Left renal pelvis (tissue), 4 donors: ENCODE data around the gene HELZ2. TPM values are rescaled to one million over a fixed set of nuclear protein-coding genes. Genes with fewer than 3 reads are reported as not detected.

Source experiments
- DNase-seq, 4 donors: peaks; one replicate each; pipeline ENCODE4 v3.0.0-alpha.2; 2013; ENCODE audit warnings: low read depth in 4 of 4, low spot score in 3 of 4
- polyA plus RNA-seq, 4 donors: library from polyadenylated mRNA; unstranded; fragments of 120-200 nt; gene quantifications; one replicate each; pipeline ENCODE4 v1.2.1, GENCODE V29; 2013; ENCODE audit not compliant: insufficient read length in 4 of 4

HELZ2 gene
- polyA plus RNA-seq, 4 donors: 8.1 to 15.4 (median 10.2) TPM

DNA sequence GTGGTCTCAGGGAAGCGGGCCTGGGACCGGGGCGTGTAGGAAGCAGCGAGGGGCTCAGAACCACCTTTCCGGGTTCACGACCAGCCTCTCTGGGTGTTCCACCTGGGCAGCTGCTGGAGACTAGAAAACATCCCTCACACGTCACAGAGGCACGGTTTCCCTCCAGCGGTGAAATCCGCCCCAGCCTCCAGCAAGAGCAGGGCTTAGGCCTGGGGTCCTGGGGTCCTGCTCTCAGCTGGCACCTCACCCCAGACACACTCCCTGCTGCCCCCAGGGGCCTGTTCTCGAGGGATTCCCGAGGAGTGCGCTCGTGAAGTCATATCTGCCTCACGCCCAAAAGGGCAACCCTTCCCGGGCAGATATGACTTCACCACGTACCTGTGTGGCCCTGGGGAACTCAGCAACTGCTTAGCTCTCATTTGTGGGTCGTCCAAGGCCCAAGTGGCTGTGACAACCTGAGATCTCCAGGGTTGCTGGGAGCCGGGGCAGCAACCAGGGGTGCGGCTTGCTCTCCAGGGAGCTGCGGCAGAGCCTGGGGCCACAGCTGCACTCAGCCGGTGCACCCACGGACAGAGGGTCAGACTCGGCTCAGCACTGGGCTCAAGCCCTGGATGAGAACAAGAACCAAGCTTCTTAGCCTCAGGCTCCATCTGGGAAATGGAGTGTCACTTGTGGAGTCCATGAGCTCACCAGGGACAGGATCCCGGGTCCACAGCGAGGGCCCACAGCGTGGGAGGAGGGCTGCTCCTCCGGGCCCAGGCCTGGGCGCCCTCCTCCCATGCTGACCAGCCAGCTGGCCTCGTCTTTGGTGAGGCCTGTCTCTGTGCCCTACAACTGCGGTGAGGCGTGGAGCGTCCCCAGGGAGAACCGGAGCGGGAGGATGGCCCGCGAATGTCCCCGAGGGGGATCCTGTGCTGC lies 19.4 kb downstream of the HELZ2 start:
- no peak for DNase-seq

DNA sequence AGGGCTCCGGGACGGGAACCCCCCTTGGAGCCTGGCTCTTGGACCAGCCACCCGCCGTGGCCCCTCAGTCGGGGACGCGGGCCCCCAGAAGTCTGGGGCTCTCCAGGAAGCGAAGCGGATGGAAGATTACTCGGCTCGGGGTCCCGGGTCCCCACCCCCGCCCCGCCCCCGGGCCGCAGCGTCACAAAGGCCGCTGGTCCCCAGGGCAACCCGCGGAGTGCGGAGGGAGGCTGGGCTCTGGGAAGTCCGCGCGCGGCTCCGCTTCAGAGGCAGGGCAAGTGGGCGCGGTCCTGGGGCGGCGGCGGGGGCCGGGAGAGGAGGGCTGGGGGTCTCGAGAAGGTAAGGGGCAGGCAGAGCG lies 20.1 kb downstream of the HELZ2 start, which contains the start of gene FNDC11:
FNDC11 (plus strand) TSS at position 227 of the 358 bp plus-strand sequence. CDS start 1,505 bp downstream, outside the sequence.
- DNase-seq: no peak

GRCh38 chr20:63553251-63553932 lies 20.6 kb downstream of the HELZ2 start:
- DNase-seq: peak in 1 of 4 donors; percentile 41

GRCh38 chr20:63552481-63553249 lies 21.4 kb downstream of the HELZ2 start:
- no peak for DNase-seq

GRCh38 chr20:63551068-63551467 lies 23.0 kb downstream of the HELZ2 start:
- no peak for DNase-seq

- DNase-seq: no peak
These were observed 24.3 kb downstream of the HELZ2 start for GRCh38 chr20:63549679-63550282.

GRCh38 chr20:63549019-63549418 lies 25.0 kb downstream of the HELZ2 start:
- DNase-seq: no peak

- DNase-seq: no peak
These were observed 25.5 kb downstream of the HELZ2 start for GRCh38 chr20:63548542-63548941.

GRCh38 chr20:63547725-63548480 lies 26.1 kb downstream of the HELZ2 start, which contains the start of gene SRMS:
TSS of gene SRMS (minus strand) at chr20:63547749. CDS start at chr20:63547463, 286 bp downstream.
- DNase-seq: no peak

DNA sequence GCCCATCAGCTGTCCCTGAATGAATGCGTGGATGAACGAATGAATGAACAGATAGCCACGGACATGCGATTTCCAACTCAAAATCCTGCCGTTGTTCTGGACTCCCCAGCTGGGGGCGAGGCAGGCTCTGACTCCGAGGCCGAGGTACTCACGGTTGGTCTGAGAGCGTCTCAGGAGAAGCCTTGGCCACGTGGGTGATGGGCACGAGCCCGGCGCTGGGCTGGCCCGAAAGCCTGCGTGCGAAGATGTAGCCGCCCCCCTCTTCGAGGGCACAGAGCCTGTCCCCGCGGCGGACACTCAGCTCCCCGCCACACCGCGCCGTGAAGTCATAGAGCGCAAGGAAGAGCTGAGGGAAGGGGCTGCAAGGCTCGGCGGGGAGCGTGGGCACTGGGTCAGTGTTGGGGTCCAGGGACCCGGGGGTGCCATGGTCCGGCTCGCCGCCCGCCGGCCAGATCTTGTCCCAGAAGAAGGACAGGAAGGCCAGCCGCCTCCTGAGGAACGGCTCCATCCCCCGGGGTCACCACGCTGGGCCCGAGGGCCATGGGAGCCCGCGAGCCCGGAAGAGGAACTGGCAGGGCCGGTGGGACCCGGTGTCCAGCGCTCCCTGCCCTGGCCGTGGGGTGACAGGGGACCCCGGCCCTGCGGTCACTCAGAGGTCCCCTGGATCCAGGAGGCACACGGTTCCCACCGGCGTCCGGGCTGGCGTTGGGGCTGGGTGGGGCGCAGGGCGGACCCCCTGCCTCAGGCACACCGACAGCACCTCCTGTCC lies 26.9 kb downstream of the HELZ2 start:
- DNase-seq: no peak

GRCh38 chr20:63546256-63546955 lies 27.6 kb downstream of the HELZ2 start:
- no peak for DNase-seq

DNA sequence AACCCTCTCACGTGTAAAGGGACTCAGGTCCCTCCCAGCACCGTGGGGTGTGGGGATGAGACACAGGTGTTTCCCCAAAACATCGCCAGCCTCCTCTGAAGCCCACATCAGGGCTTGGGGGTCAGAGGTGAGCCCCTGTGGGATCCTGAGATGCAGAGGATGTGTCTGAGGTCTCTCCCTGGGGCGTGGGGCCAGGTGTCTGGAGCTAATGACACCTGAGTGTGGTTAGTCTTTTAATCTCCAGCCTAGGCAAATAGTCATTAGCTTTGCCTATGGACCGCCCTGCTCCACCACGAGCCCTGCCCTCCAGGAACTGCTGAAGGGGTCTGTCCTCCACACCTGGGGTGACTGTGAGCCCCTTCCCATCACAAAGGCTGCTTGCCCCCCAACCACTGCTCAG lies 28.2 kb downstream of the HELZ2 start:
- DNase-seq: no peak

- no peak for DNase-seq
These were observed 29.0 kb downstream of the HELZ2 start for GRCh38 chr20:63544958-63545516.

- no peak for DNase-seq
These were observed 29.6 kb downstream of the HELZ2 start for GRCh38 chr20:63544241-63544957.

DNA sequence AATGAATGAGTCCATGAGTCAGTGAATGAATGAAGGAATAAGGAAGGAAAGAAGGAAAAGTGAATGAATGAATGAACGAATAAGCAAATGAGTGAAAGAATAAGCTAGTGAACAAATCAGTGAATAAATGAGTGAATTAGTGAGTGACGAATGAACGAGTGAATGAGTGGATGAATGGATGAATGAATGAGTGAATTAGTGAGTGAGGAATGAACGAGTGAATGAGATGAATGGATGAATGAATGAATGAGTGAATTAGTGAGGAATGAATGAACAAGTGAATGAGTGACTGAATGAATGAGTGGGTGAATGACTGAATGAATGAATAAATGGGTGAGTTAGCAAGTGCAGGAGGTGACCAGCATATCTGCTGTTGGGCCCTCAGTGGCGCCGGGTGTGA lies 30.3 kb downstream of the HELZ2 start:
- DNase-seq: no peak

DNA sequence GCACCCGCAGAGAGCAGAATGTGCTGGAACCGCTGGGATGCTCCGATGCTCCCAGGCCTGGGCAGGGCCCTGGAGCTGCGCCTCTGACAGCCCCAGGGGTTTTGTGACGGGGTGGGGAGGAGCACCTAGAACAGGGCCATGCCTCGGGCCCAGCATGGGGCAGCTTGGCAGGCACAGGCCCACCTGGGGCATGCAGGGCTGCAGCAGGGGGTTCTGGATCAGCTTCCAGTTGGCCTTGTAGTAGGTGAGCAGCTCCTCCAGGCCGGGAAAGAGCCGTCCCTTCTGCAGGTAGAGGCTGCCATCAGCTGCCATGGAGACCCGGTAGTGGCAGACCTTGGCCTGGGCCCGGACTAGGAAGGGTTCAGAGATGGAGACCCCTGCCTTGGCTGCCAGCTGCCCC lies 30.9 kb downstream of the HELZ2 start:
- no peak for DNase-seq

DNA sequence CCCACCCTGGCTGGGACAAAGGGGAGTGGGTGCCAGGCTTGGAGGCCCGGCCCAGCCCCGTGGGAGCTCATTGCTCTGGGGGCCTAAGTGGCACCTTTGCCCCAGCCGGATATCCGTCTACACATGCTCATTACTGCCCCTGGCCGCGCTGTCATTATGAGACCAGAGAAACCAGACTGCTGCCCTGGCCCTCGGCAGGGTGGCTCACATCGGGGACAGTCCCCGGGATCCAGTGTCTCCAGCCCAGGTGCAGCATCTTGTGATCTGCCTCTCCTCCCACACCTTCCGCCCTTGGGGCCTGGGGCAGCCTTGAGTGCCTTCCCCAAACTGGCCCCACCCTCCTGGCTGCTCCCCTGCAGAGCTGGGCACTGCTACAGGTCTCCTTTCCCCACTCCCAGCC lies 31.3 kb downstream of the HELZ2 start:
- no peak for DNase-seq
